Neural progenitor cell (in vitro differentiated cells): Measurements from ENCODE around the gene MRPL33. TPM values are rescaled to one million over a fixed set of nuclear protein-coding genes. Genes with fewer than 3 reads are reported as not detected.

Source experiments
- DNase-seq: peaks from one replicate; pipeline ENCODE4 v3.0.0-alpha.2; 2016; ENCODE audit warnings: low spot score
- H2AFZ ChIP-seq: fragments of 200-600 bp; sonication (generic); replicated peaks from 2 replicates; pipeline ENCODE4 v1.6.1; 2016; ENCODE audit warnings: antibody characterized with exemption
- H3F3A ChIP-seq: fragments of 200-600 bp; sonication (generic); 2 replicates; pipeline ENCODE4 v1.6.1; 2016; ENCODE audit warnings: antibody characterized with exemption, low read depth
- H3K27ac ChIP-seq: fragments of 200-600 bp; sonication (generic); 2 replicates; pipeline ENCODE4 v1.5.1; 2016; ENCODE audit warnings: mild to moderate bottlenecking
- H3K27me3 ChIP-seq: fragments of 200-600 bp; sonication (generic); 2 replicates; pipeline ENCODE4 v1.6.1; 2016; ENCODE audit warnings: mild to moderate bottlenecking, moderate library complexity
- H3K36me3 ChIP-seq: fragments of 200-600 bp; sonication (generic); 2 replicates; pipeline ENCODE4 v1.5.1; 2016
- H3K4me1 ChIP-seq: fragments of 200-600 bp; sonication (generic); 2 replicates; pipeline ENCODE4 v1.6.1; 2016; ENCODE audit warnings: mixed run types
- H3K4me2 ChIP-seq: fragments of 200-600 bp; sonication (generic); 2 replicates; pipeline ENCODE4 v1.6.1; 2016
- H3K4me3 ChIP-seq: fragments of 200-600 bp; sonication (generic); 2 replicates; pipeline ENCODE4 v1.5.1; 2016
- H3K79me2 ChIP-seq: fragments of 200-600 bp; sonication (generic); 2 replicates; pipeline ENCODE4 v1.6.1; 2016; ENCODE audit warnings: low read depth
- H3K9ac ChIP-seq: fragments of 200-600 bp; sonication (generic); 2 replicates; pipeline ENCODE4 v1.6.1; 2016
- H3K9me3 ChIP-seq: fragments of 200-600 bp; sonication (generic); 2 replicates; pipeline ENCODE4 v1.5.1; 2016; ENCODE audit warnings: low read depth
- H4K20me1 ChIP-seq: fragments of 200-600 bp; sonication (generic); 2 replicates; pipeline ENCODE4 v1.6.1; 2016; ENCODE audit warnings: low read depth
- H3K27ac Mint-ChIP-seq: 3 replicates; pipeline ENCODE4 v1.8.0; 2021; ENCODE audit warnings: mixed read lengths
- H3K27me3 Mint-ChIP-seq: 2 replicates; pipeline ENCODE4 v1.8.0; 2022; ENCODE audit warnings: low read depth, mild to moderate bottlenecking, inconsistent platforms, moderate library complexity, mixed read lengths; ENCODE audit not compliant: insufficient read depth
- H3K36me3 Mint-ChIP-seq: 3 replicates; pipeline ENCODE4 v1.8.0; 2021; ENCODE audit warnings: mixed read lengths
- H3K4me1 Mint-ChIP-seq: 3 replicates; pipeline ENCODE4 v1.8.0; 2021; ENCODE audit warnings: mixed read lengths
- H3K4me3 Mint-ChIP-seq: 3 replicates; pipeline ENCODE4 v1.8.0; 2021; ENCODE audit warnings: mild to moderate bottlenecking, moderate library complexity, mixed read lengths
- H3K9me3 Mint-ChIP-seq: 3 replicates; pipeline ENCODE4 v1.8.0; 2020; ENCODE audit warnings: mixed read lengths
- CTCF ChIP-seq: fragments of 200-600 bp; sonication (generic); IDR thresholded peaks from 2 replicates; pipeline ENCODE4 v1.5.1; 2017; ENCODE audit warnings: antibody characterized with exemption, mild to moderate bottlenecking
- EZH2 ChIP-seq: fragments of 200-600 bp; sonication (generic); IDR thresholded peaks from 2 replicates; pipeline ENCODE4 v1.6.1; 2017; ENCODE audit warnings: antibody characterized with exemption, mild to moderate bottlenecking, moderate library complexity
- EZH2phosphoT487 ChIP-seq: fragments of 200-600 bp; sonication (generic); IDR thresholded peaks from 2 replicates; pipeline ENCODE4 v1.6.1; 2017; ENCODE audit warnings: antibody characterized with exemption
- total RNA-seq: library from RNA; depleted of rRNA; stranded (reverse); fragments of >200 nt; gene quantifications from 2 replicates; pipeline ENCODE4 v1.2.3, GENCODE V29; 2015; ENCODE audit warnings: low replicate concordance

The MRPL33 gene
- total RNA-seq, 1 donor from 2014 or later = 147 TPM

GRCh38 chr2:27728081-27728858 is 43.2 kb upstream of the MRPL33 start:
- Mint-ChIP-seq H3K27ac (peak overlapping the region; percentile 50), H3K36me3 (no peaks in the 10 kb centered on the region)

GRCh38 chr2:27729198-27729597 is 42.3 kb upstream of the MRPL33 start:
- H2AFZ ChIP-seq = no peak overlapping the region
- peak overlapping the region; percentile 91 for H3K27ac Mint-ChIP-seq
- H3K27me3 ChIP-seq = peaks cover under 1% of the 10 kb centered on the region
- TF ChIP-seq CTCF (no peak), EZH2 (no peak), EZH2phosphoT487 (no peak)
- no peak for DNase-seq
- no peak overlapping the region for H3K4me2 ChIP-seq
- H3K36me3 Mint-ChIP-seq = no peaks in the 10 kb centered on the region
- H3K27me3 Mint-ChIP-seq = peaks cover 4% of the 10 kb centered on the region
- no peak overlapping the region for H3K27ac ChIP-seq
- H3K9me3 ChIP-seq = no peaks in the 10 kb centered on the region
- H3K36me3 ChIP-seq = no peaks in the 10 kb centered on the region
- H4K20me1 ChIP-seq = no peaks in the 10 kb centered on the region
- peaks cover 14% of the 10 kb centered on the region for H3K4me1 ChIP-seq
- H3K9ac ChIP-seq = no peak overlapping the region
- no peaks in the 10 kb centered on the region for H3K79me2 ChIP-seq
- H3K4me3 Mint-ChIP-seq = no peak overlapping the region
- no peaks in the 10 kb centered on the region for H3K9me3 Mint-ChIP-seq
- no peak overlapping the region for H3K4me3 ChIP-seq
- H3F3A ChIP-seq = peaks cover 17% of the 10 kb centered on the region
- H3K4me1 Mint-ChIP-seq = peaks cover 30% of the 10 kb centered on the region

More at GRCh38 chr2:27728081-27728858, 43.2 kb upstream of the MRPL33 start:
- H3K4me2 ChIP-seq = no peak overlapping the region
- no peaks in the 10 kb centered on the region for H3K79me2 ChIP-seq
- no peak for TF ChIP-seq CTCF
- no peak for TF ChIP-seq EZH2phosphoT487
- no peak for TF ChIP-seq EZH2
- H3F3A ChIP-seq = peaks cover 22% of the 10 kb centered on the region
- no peaks in the 10 kb centered on the region for H3K27me3 ChIP-seq
- peaks cover 35% of the 10 kb centered on the region for H3K4me1 Mint-ChIP-seq
- no peaks in the 10 kb centered on the region for H3K9me3 Mint-ChIP-seq
- no peak overlapping the region for H3K9ac ChIP-seq
- H3K27me3 Mint-ChIP-seq = peaks cover 5% of the 10 kb centered on the region
- no peak overlapping the region for H3K27ac ChIP-seq
- H3K4me3 Mint-ChIP-seq = no peak overlapping the region
- peaks cover 22% of the 10 kb centered on the region for H3K4me1 ChIP-seq
- no peak for DNase-seq
- H3K36me3 ChIP-seq = no peaks in the 10 kb centered on the region
- H3K4me3 ChIP-seq = no peak overlapping the region
- no peaks in the 10 kb centered on the region for H3K9me3 ChIP-seq
- no peaks in the 10 kb centered on the region for H4K20me1 ChIP-seq
- peak overlapping the region; percentile 10 for H2AFZ ChIP-seq

- H3K4me3 Mint-ChIP-seq = no peak overlapping the region
- Histone ChIP-seq H3K9me3 (no peaks in the 10 kb centered on the region), H3F3A (peaks cover 17% of the 10 kb centered on the region), H4K20me1 (no peaks in the 10 kb centered on the region), H3K4me2 (no peak overlapping the region), H3K4me3 (no peak overlapping the region), H3K79me2 (no peaks in the 10 kb centered on the region), H3K27me3 (peaks cover 5% of the 10 kb centered on the region), H3K9ac (no peak overlapping the region), H3K27ac (no peak overlapping the region), H3K36me3 (no peaks in the 10 kb centered on the region), H3K4me1 (peaks cover 10% of the 10 kb centered on the region), H2AFZ (no peak overlapping the region)
- H3K27ac Mint-ChIP-seq = peak overlapping the region; percentile 10
- H3K9me3 Mint-ChIP-seq = no peaks in the 10 kb centered on the region
- peaks cover 5% of the 10 kb centered on the region for H3K27me3 Mint-ChIP-seq
- H3K4me1 Mint-ChIP-seq = peaks cover 25% of the 10 kb centered on the region
- DNase-seq = no peak
- H3K36me3 Mint-ChIP-seq = no peaks in the 10 kb centered on the region
- TF ChIP-seq CTCF (no peak), EZH2phosphoT487 (no peak), EZH2 (no peak)
Measured at GRCh38 chr2:27729614-27730013, 41.9 kb upstream of the MRPL33 start.
